H1 (cell line): Measurements from ENCODE around the gene ITPKB. TPM values are rescaled to one million over a fixed set of nuclear protein-coding genes. Genes with fewer than 3 reads are reported as not detected.

Experiments used
- CTCF ChIA-PET: fragments of 300-600 bp; sonication (Branson Sonifier 250); formaldehyde crosslinking; loops from one replicate; lab custom pipeline; 2021; ENCODE audit not compliant: partially characterized antibody; lab: Charles Lee
- POLR2A ChIA-PET: fragments of 300-600 bp; sonication (Branson Sonifier 250); formaldehyde crosslinking; loops from one replicate; lab custom pipeline; 2021; ENCODE audit warnings: inconsistent platforms; ENCODE audit not compliant: partially characterized antibody; lab: Charles Lee
- DNase-seq, 2 experiments: peaks; one replicate each; pipeline versions ENCODE4 v3.0.0 to v3.0.0-alpha.2; 2010 to 2022; ENCODE audit warnings: low spot score in 2 of 2, low read depth in 1 of 2, mixed read lengths in 1 of 2
- FAIRE-seq: peaks from 2 replicates; lab custom pipeline; 2011; peaks lifted over from hg19 to GRCh38; lab: Jason Lieb, UNC
- H2AFZ ChIP-seq: 2 replicates; pipeline ENCODE4 v1.8.1; 2012; ENCODE audit warnings: low read length, inconsistent platforms
- H2AK5ac ChIP-seq: 2 replicates; pipeline ENCODE4 v1.6.1; 2013; ENCODE audit warnings: low read depth, low read length
- H2BK120ac ChIP-seq: replicated peaks from 2 replicates; pipeline ENCODE3; 2013; ENCODE audit warnings: low read depth, low read length, inconsistent platforms
- H2BK12ac ChIP-seq: 2 replicates; pipeline ENCODE4 v1.6.1; 2013; ENCODE audit warnings: low read depth, low read length
- H2BK15ac ChIP-seq: 2 replicates; pipeline ENCODE4 v1.6.1; 2013; ENCODE audit warnings: low read length
- H2BK20ac ChIP-seq: 2 replicates; pipeline ENCODE4 v1.6.1; 2013; ENCODE audit warnings: low read length
- H2BK5ac ChIP-seq: 2 replicates; pipeline ENCODE4 v1.6.1; 2013; ENCODE audit warnings: low read depth, low read length
- H3K14ac ChIP-seq: 2 replicates; pipeline ENCODE4 v1.6.1; 2013; ENCODE audit warnings: inconsistent platforms; ENCODE audit not compliant: insufficient read length
- H3K18ac ChIP-seq: 2 replicates; pipeline ENCODE4 v1.6.1; 2013; ENCODE audit warnings: low read length; ENCODE audit errors: extremely low read depth
- H3K23ac ChIP-seq: 2 replicates; pipeline ENCODE4 v1.6.1; 2013; ENCODE audit warnings: inconsistent platforms; ENCODE audit not compliant: insufficient read length
- H3K23me2 ChIP-seq: 2 replicates; pipeline ENCODE4 v1.6.1; 2013; ENCODE audit warnings: low read depth, low read length
- H3K27ac ChIP-seq: 2 replicates; pipeline ENCODE4 v1.6.1; 2011; ENCODE audit warnings: low read depth, low read length, inconsistent platforms
- H3K27me3 ChIP-seq, 4 experiments: replicated peaks in 1 of 4; 1 replicate in 1 of 4; 2 replicates in 3 of 4; pipeline versions ENCODE4 v1.6.1 to v1.8.1; 2011 to 2013; ENCODE audit warnings: low read length in 3 of 4, mild to moderate bottlenecking in 3 of 4, inconsistent platforms in 2 of 4, mixed read lengths in 2 of 4, moderate library complexity in 1 of 4; ENCODE audit not compliant: control insufficient read depth in 3 of 4, insufficient read depth in 3 of 4; ENCODE audit errors: extremely low read depth in 1 of 4
- H3K36me3 ChIP-seq, 4 experiments: 2 replicates each; pipeline versions ENCODE4 v1.6.1 to v1.8.1; 2011 to 2013; ENCODE audit warnings: mild to moderate bottlenecking in 4 of 4, low read length in 3 of 4, moderate library complexity in 2 of 4, control low read depth in 1 of 4, inconsistent platforms in 1 of 4; ENCODE audit not compliant: insufficient read depth in 4 of 4, control insufficient read depth in 2 of 4
- H3K4ac ChIP-seq: replicated peaks from 2 replicates; pipeline ENCODE3; 2013; ENCODE audit warnings: low read length, low read depth, mixed read lengths, inconsistent platforms; ENCODE audit not compliant: insufficient read length
- H3K4me1 ChIP-seq, 4 experiments: replicated peaks in 1 of 4; 1 replicate in 1 of 4; 2 replicates in 3 of 4; pipeline versions ENCODE4 v1.6.1 to v1.8.1; 2011 to 2013; ENCODE audit warnings: low read length in 3 of 4, inconsistent platforms in 2 of 4, mixed read lengths in 1 of 4; ENCODE audit not compliant: insufficient read depth in 4 of 4, control insufficient read depth in 3 of 4
- H3K4me2 ChIP-seq, 2 experiments: 2 replicates each; pipeline versions ENCODE4 v1.6.1 to v1.8.1; 2011 to 2013; ENCODE audit warnings: low read depth in 2 of 2, low read length in 2 of 2, control low read depth in 1 of 2, inconsistent platforms in 1 of 2, mild to moderate bottlenecking in 1 of 2; ENCODE audit not compliant: insufficient read depth in 1 of 2
- H3K4me3 ChIP-seq, 4 experiments: fragments of 200-600, 300-600 bp in 1 of 4; sonication (generic), shearing (Covaris generic), sonication (Bioruptor Twin) in 1 of 4; 2 replicates each; pipeline versions ENCODE4 v1.5.1 to v1.8.1; 2011 to 2016; ENCODE audit warnings: low read length in 4 of 4, low read depth in 3 of 4, control low read depth in 2 of 4, inconsistent platforms in 2 of 4, mild to moderate bottlenecking in 2 of 4, mixed read lengths in 1 of 4, moderate library complexity in 1 of 4; ENCODE audit not compliant: insufficient read depth in 2 of 4; ENCODE audit errors: extremely low read depth in 1 of 4
- H3K56ac ChIP-seq: replicated peaks from 2 replicates; pipeline ENCODE3; 2013; ENCODE audit warnings: low read depth, mild to moderate bottlenecking, mixed read lengths, low read length, inconsistent platforms; ENCODE audit not compliant: insufficient read length
- H3K79me1 ChIP-seq: 2 replicates; pipeline ENCODE4 v1.6.1; 2013; ENCODE audit warnings: low read depth, low read length, control low read depth
- H3K79me2 ChIP-seq, 2 experiments: 2 replicates each; pipeline versions ENCODE4 v1.6.1 to v1.8.1; 2012 to 2013; ENCODE audit warnings: low read length in 2 of 2, mild to moderate bottlenecking in 2 of 2, inconsistent platforms in 1 of 2; ENCODE audit not compliant: insufficient read depth in 2 of 2, control insufficient read depth in 1 of 2
- H3K9ac ChIP-seq, 4 experiments: replicated peaks in 1 of 4; 1 replicate in 1 of 4; 2 replicates in 3 of 4; pipeline versions ENCODE4 v1.6.1 to v1.8.1; 2011 to 2013; ENCODE audit warnings: low read depth in 3 of 4, low read length in 3 of 4, control low read depth in 2 of 4, mild to moderate bottlenecking in 2 of 4, moderate library complexity in 2 of 4, inconsistent platforms in 1 of 4; ENCODE audit errors: extremely low read depth in 1 of 4
- H3K9me3 ChIP-seq, 2 experiments: 2 replicates each; pipeline versions ENCODE4 v1.6.1 to v1.8.1; 2012 to 2013; ENCODE audit warnings: mild to moderate bottlenecking in 2 of 2, moderate library complexity in 2 of 2, control low read depth in 1 of 2, inconsistent platforms in 1 of 2, low read depth in 1 of 2, low read length in 1 of 2, mixed read lengths in 1 of 2; ENCODE audit not compliant: insufficient read depth in 2 of 2
- H4K20me1 ChIP-seq, 2 experiments: replicated peaks in 1 of 2; 2 replicates each; pipeline versions ENCODE3 to v1.8.1; 2011 to 2013; ENCODE audit warnings: inconsistent platforms in 2 of 2, low read length in 2 of 2, mild to moderate bottlenecking in 1 of 2; ENCODE audit not compliant: insufficient read depth in 2 of 2, control insufficient read depth in 1 of 2
- H4K5ac ChIP-seq: 2 replicates; pipeline ENCODE4 v1.6.1; 2013; ENCODE audit warnings: low read length, low read depth, mixed read lengths, inconsistent platforms; ENCODE audit not compliant: insufficient read length
- H4K8ac ChIP-seq: 2 replicates; pipeline ENCODE4 v1.8.0; 2013; ENCODE audit warnings: mild to moderate bottlenecking, moderate library complexity, low read length, inconsistent platforms; ENCODE audit not compliant: insufficient read depth; ENCODE audit errors: extremely low read depth
- H4K91ac ChIP-seq: replicated peaks from 2 replicates; pipeline ENCODE3; 2013; ENCODE audit warnings: low read length, mixed read lengths, inconsistent platforms; ENCODE audit not compliant: insufficient read length
- KDM1A ChIP-seq: fragments of 200-600, 300-600 bp; sonication (generic); IDR thresholded peaks from 2 replicates; pipeline ENCODE4 v1.7.1; 2016; ENCODE audit warnings: mild to moderate bottlenecking, low read length, borderline replicate concordance
- SRF ChIP-seq: IDR thresholded peaks from 2 replicates; pipeline ENCODE4 v1.6.1; 2011; ENCODE audit warnings: mild to moderate bottlenecking, low read depth, low read length, moderate library complexity
- TBP ChIP-seq: IDR thresholded peaks from 2 replicates; pipeline ENCODE4 v1.6.1; 2011; ENCODE audit warnings: low read depth, low read length, improper control_type of control experiment
- TEAD4 ChIP-seq: IDR thresholded peaks from 2 replicates; pipeline ENCODE4 v1.6.1; 2012; ENCODE audit warnings: low read depth, low read length, inconsistent platforms, mixed read lengths
- YY1 ChIP-seq: IDR thresholded peaks from 2 replicates; pipeline ENCODE4 v1.6.1; 2011; ENCODE audit warnings: low read depth, mild to moderate bottlenecking, low read length
- WGBS, 2 experiments: shearing (Covaris generic) in 1 of 2; methylation state at CpG; one replicate each; pipeline versions ENCODE4 v1.1.6 to v1.1.7; 2013 to 2015; ENCODE audit warnings: low lambda C conversion rate in 2 of 2, mixed read lengths in 2 of 2, inconsistent platforms in 1 of 2, low coverage in 1 of 2, missing lambda C conversion rate in 1 of 2; ENCODE audit not compliant: insufficient replicate concordance in 2 of 2, insufficient coverage in 1 of 2, insufficient read length in 1 of 2; ENCODE audit errors: extremely low coverage in 1 of 2, missing lambda C conversion rate in 1 of 2; 5-methylcytosine and 5-hydroxymethylcytosine counted together
- polyA plus RNA-seq, 7 experiments: library from polyadenylated mRNA; depleted of rRNA in 3 of 7; stranded (reverse) in 5 of 7; unstranded in 2 of 7; fragments of >200 nt in 5 of 7; fragments of 200-250 nt in 2 of 7; gene quantifications; 1 replicate in 5 of 7; 2 replicates in 1 of 7; 4 replicates in 1 of 7; pipeline versions ENCODE4 v1.2.1 to v1.2.3, GENCODE V29; 2011 to 2013; ENCODE audit warnings: missing spikeins in 2 of 7, mixed read lengths in 2 of 7
- total RNA-seq: library from RNA; stranded (reverse); fragmentation: NEBNext Ultra II Directional; extraction: Animal tissue kit (Norgen Biotek cat#: 25700); gene quantifications from 2 replicates; pipeline ENCODE4 v1.2.1, GENCODE V29; 2021

Gene ITPKB
- total and polyA plus RNA-seq, 2 of the 8 experiments (the other 6 are each of a cell fraction or from before 2014, with no cell fraction given): 1.7 to 4.8 TPM

- H2BK5ac ChIP-seq: no peak overlapping the region
- H2BK120ac ChIP-seq: no peak overlapping the region
- 79% methylated on average over 11 of the region's 11 CpGs; no CpG with 5 or more reads in 1 of the 2 experiments for WGBS, 2 experiments
- no peak overlapping the region for H4K8ac ChIP-seq
- no peak for DNase-seq
- H3K23me2 ChIP-seq: peaks cover 2% of the 10 kb centered on the region; the same call in 1 of the 2 replicates
- H3K9me3 ChIP-seq: no peaks in the 10 kb centered on the region
- no peaks in the 10 kb centered on the region for H3K27me3 ChIP-seq
- no peak overlapping the region for H2AK5ac ChIP-seq
- no peak overlapping the region for H2BK20ac ChIP-seq
- no peak overlapping the region for H3K4me2 ChIP-seq
- no peak overlapping the region for H3K14ac ChIP-seq
- H3K18ac ChIP-seq: no peak overlapping the region; the same call in 1 of the 2 replicates
- H3K4me3 ChIP-seq: no peak overlapping the region
- H2BK12ac ChIP-seq: peak overlapping the region; percentile 12; the same call in 1 of the 2 replicates
- H3K27ac ChIP-seq: no peak overlapping the region
- no peak overlapping the region for H2BK15ac ChIP-seq
- H4K5ac ChIP-seq: no peak overlapping the region
- no peak overlapping the region for H4K91ac ChIP-seq
- H4K20me1 ChIP-seq: no peaks in the 10 kb centered on the region
- no peak overlapping the region for H3K56ac ChIP-seq
- H3K4ac ChIP-seq: no peak overlapping the region
- peak; percentile 41; the same call in 1 of the 2 replicates for TF ChIP-seq SRF
- no peak for TF ChIP-seq KDM1A
- TF ChIP-seq TBP: no peak
- no peak for TF ChIP-seq YY1
- peak; percentile 22; the same call in 1 of the 2 replicates for TF ChIP-seq TEAD4
- ChIA-PET CTCF (interaction anchor here (0.6 to 14.1 kb wide), 18 partner anchors 9 to 287 kb away, joined by 3 to 184 read pairs (median 4); no protein-coding TSS in a partner anchor), POLR2A (interaction anchor here (1.0 kb wide), 1 partner anchor 16 kb away, joined by 3 read pairs; no protein-coding TSS in a partner anchor)
- no peaks in the 10 kb centered on the region for H3K79me2 ChIP-seq
- H2AFZ ChIP-seq: no peak overlapping the region
- H3K9ac ChIP-seq: no peak overlapping the region
- no peak for FAIRE-seq
- no peaks in the 10 kb centered on the region for H3K36me3 ChIP-seq
- no peaks in the 10 kb centered on the region for H3K79me1 ChIP-seq
- H3K23ac ChIP-seq: no peak overlapping the region
- H3K4me1 ChIP-seq: peaks cover 0 to 7% (median 4%) of the 10 kb centered on the region in 4 experiments; a peak in 5 of 7 replicates
Measured at GRCh38 chr1:226635456-226635941, 103.6 kb downstream of the ITPKB start.
